OCI-LY7 (cell line): ENCODE data around the gene SLC35B4. TPM values are rescaled to one million over a fixed set of nuclear protein-coding genes. Genes with fewer than 3 reads are reported as not detected.

Source experiments
- BruUV-seq: library from RNA; stranded (reverse); fragments of 400-500 nt; replicated peaks from 2 replicates; lab custom pipeline; 2021; lab: Mats Ljungman, UMichigan
- CTCF ChIA-PET: fragments of 300-600 bp; sonication (Branson Sonifier 250); formaldehyde crosslinking; loops from one replicate; lab custom pipeline; 2022; ENCODE audit warnings: antibody characterized with exemption; ENCODE audit not compliant: unreplicated experiment; lab: Charles Lee
- POLR2A ChIA-PET: fragments of 300-600 bp; sonication (Branson Sonifier 250); formaldehyde crosslinking; loops from one replicate; lab custom pipeline; 2022; ENCODE audit warnings: antibody characterized with exemption; lab: Charles Lee
- DNase-seq: peaks from one replicate; pipeline ENCODE4 v3.0.0-alpha.2; 2015; ENCODE audit warnings: low spot score
- H2AFZ ChIP-seq: fragments of 200-600 bp; sonication (generic), shearing (Covaris generic); 2 replicates; pipeline ENCODE4 v1.6.1; 2014; ENCODE audit warnings: mild to moderate bottlenecking, antibody characterized with exemption, low read length, moderate library complexity
- H3K27ac ChIP-seq: fragments of 200-600 bp; sonication (generic); 2 replicates; pipeline ENCODE4 v1.5.1; 2014; ENCODE audit warnings: mixed run types, low read depth, mild to moderate bottlenecking, moderate library complexity, low read length, inconsistent platforms; ENCODE audit not compliant: poor library complexity, severe bottlenecking
- H3K36me3 ChIP-seq: fragments of 200-600 bp; sonication (generic); 2 replicates; pipeline ENCODE4 v1.6.1; 2014; ENCODE audit warnings: mild to moderate bottlenecking, antibody characterized with exemption, low read length, moderate library complexity, mixed read lengths; ENCODE audit not compliant: insufficient read depth
- H3K4me1 ChIP-seq: fragments of 200-600 bp; sonication (generic); 2 replicates; pipeline ENCODE4 v1.5.1; 2014; ENCODE audit warnings: mild to moderate bottlenecking, low read length; ENCODE audit not compliant: insufficient read depth, poor library complexity, severe bottlenecking
- H3K4me2 ChIP-seq: fragments of 200-600 bp; sonication (generic); 2 replicates; pipeline ENCODE4 v1.6.1; 2014; ENCODE audit warnings: mild to moderate bottlenecking, low read length
- H3K4me3 ChIP-seq: fragments of 200-600 bp; sonication (generic); 2 replicates; pipeline ENCODE4 v1.5.1; 2014; ENCODE audit warnings: mild to moderate bottlenecking, low read depth, low read length; ENCODE audit not compliant: poor library complexity, severe bottlenecking
- H3K79me2 ChIP-seq: fragments of 200-600 bp; sonication (generic); 2 replicates; pipeline ENCODE4 v1.6.1; 2016; ENCODE audit warnings: low read depth, mild to moderate bottlenecking, low read length, moderate library complexity, mixed read lengths; ENCODE audit not compliant: insufficient read depth
- H3K9me2 ChIP-seq: fragments of 200-600 bp; sonication (generic); 2 replicates; pipeline ENCODE4 v1.6.1; 2016; ENCODE audit warnings: mild to moderate bottlenecking, low read length, mixed read lengths; ENCODE audit not compliant: insufficient read depth
- H3K9me3 ChIP-seq: fragments of 200-600 bp; sonication (generic); 2 replicates; pipeline ENCODE4 v1.6.1; 2014; ENCODE audit warnings: mild to moderate bottlenecking, mixed run types, low read length, mixed read lengths
- H4K20me1 ChIP-seq: fragments of 200-600 bp; sonication (generic); 2 replicates; pipeline ENCODE4 v1.6.1; 2014; ENCODE audit warnings: mild to moderate bottlenecking, antibody characterized with exemption, low read length, moderate library complexity, mixed read lengths; ENCODE audit not compliant: insufficient read depth
- EZH2phosphoT487 ChIP-seq: fragments of 200-600 bp; sonication (generic); IDR thresholded peaks from 2 replicates; pipeline ENCODE4 v1.6.1; 2018; ENCODE audit warnings: low read depth, borderline replicate concordance, mild to moderate bottlenecking, mixed run types, antibody characterized with exemption, low read length, moderate library complexity, mixed read lengths
- intact Hi-C: fragments of 100-400 bp; cut with micrococcal nuclease; formaldehyde crosslinking; loops from one replicate; pipeline ENCODE4 v1.10.0; 2022; ENCODE audit not compliant: unreplicated experiment
- total RNA-seq, 2 experiments: library from RNA; depleted of rRNA in 1 of 2; stranded (reverse); fragments of >200 nt in 1 of 2; shearing (Covaris generic) in 1 of 2; gene quantifications; 2 replicates each; pipeline ENCODE4 v1.2.3, GENCODE V29; 2014 to 2022
- TF ChIP-seq, protein P1 (sequence below): fragments of 200-600 bp; sonication (generic); conservative IDR thresholded peaks from 2 replicates; pipeline ENCODE4 v1.5.1; 2014; ENCODE audit warnings: mild to moderate bottlenecking, antibody characterized with exemption, low read length, moderate library complexity, mixed read lengths

Gene SLC35B4
- total RNA-seq, 2 experiments from 2014 or later: 32.3 to 38.1 TPM

DNA sequence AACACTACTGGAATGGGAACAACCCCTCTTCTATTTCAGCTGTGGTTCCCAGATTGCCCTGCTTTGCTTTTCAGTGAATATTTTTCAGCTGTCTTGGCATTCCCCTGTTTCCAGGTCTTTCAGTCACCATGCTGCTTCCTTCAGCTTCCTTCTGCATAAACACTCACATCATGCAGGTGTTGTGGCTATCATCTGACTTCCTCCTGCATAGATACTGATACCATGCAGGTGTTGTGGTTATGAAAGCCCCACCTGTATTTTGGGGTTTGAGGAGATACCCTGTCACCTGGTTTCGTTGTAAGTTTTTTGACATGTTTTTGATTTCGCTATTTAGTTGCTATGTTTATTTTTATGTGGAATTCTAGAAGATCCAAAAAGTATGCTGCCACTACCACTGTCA lies 71.5 kb downstream of the SLC35B4 start:
- Histone ChIP-seq H3K36me3 (no peaks in the 10 kb centered on the region), H3K4me2 (peak overlapping the region; percentile 59), H3K27ac (peak overlapping the region; percentile 74), H4K20me1 (no peaks in the 10 kb centered on the region), H3K9me2 (no peaks in the 10 kb centered on the region), H2AFZ (no peak overlapping the region), H3K79me2 (no peaks in the 10 kb centered on the region), H3K4me3 (peak overlapping the region; percentile 44), H3K9me3 (no peaks in the 10 kb centered on the region), H3K4me1 (peaks cover 41% of the 10 kb centered on the region)
- intact Hi-C loops: loop anchor here (1.0 to 5.0 kb wide), 3 partner anchors 158 to 212 kb away; partner anchors contain the start of gene AKR1B1
- TF ChIP-seq, protein P1, sequence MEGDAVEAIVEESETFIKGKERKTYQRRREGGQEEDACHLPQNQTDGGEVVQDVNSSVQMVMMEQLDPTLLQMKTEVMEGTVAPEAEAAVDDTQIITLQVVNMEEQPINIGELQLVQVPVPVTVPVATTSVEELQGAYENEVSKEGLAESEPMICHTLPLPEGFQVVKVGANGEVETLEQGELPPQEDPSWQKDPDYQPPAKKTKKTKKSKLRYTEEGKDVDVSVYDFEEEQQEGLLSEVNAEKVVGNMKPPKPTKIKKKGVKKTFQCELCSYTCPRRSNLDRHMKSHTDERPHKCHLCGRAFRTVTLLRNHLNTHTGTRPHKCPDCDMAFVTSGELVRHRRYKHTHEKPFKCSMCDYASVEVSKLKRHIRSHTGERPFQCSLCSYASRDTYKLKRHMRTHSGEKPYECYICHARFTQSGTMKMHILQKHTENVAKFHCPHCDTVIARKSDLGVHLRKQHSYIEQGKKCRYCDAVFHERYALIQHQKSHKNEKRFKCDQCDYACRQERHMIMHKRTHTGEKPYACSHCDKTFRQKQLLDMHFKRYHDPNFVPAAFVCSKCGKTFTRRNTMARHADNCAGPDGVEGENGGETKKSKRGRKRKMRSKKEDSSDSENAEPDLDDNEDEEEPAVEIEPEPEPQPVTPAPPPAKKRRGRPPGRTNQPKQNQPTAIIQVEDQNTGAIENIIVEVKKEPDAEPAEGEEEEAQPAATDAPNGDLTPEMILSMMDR: no peak
- TF ChIP-seq EZH2phosphoT487: no peak
- ChIA-PET POLR2A (interaction anchor here (0.6 to 1.0 kb wide), 5 partner anchors 10 to 1263 kb away, joined by 3 to 5 read pairs (median 3); partner anchors contain the start of gene AKR1B1), CTCF (interaction anchor here (0.6 kb wide), 1 partner anchor 84 kb away, joined by 3 read pairs; no protein-coding TSS in a partner anchor)
- peak; percentile 94 for DNase-seq
- BruUV-seq: no TSS peak

Other genes with a start within 250 kb of the SLC35B4 start
- gene LRGUK, start 189.6 kb downstream of the SLC35B4 start, total RNA-seq (2014; rRNA removed; shearing (Covaris generic)): 0.36 and 0.95 TPM in 2 replicates
- gene LRGUK, start 189.6 kb downstream of the SLC35B4 start, total RNA-seq (2022): 0.46 and 0.52 TPM in 2 replicates
- gene AKR1B1, start 142.2 kb upstream of the SLC35B4 start, total RNA-seq (2014; rRNA removed; shearing (Covaris generic)): 66.4 and 75.7 TPM in 2 replicates
- gene AKR1B1, start 142.2 kb upstream of the SLC35B4 start, total RNA-seq (2022): 162 and 167 TPM in 2 replicates
- not detected in 2 replicates for gene AKR1B10, start 210.6 kb upstream of the SLC35B4 start, total RNA-seq (2014; rRNA removed; shearing (Covaris generic))
- not detected in 2 replicates for gene AKR1B10, start 210.6 kb upstream of the SLC35B4 start, total RNA-seq (2022)
- not detected in 2 replicates for gene AKR1B15, start 232.2 kb upstream of the SLC35B4 start, total RNA-seq (2014; rRNA removed; shearing (Covaris generic))
- gene AKR1B15, start 232.2 kb upstream of the SLC35B4 start, total RNA-seq (2022): not detected in 2 replicates